SH-SY5Y (cell line): ENCODE measurements around the gene AKAP7.

ENCODE experiments used
- GATA2 ChIP-seq: IDR thresholded peaks from 2 replicates; pipeline ENCODE4 v1.6.1; 2011; ENCODE audit warnings: mild to moderate bottlenecking, low read depth, low read length
- GATA3 ChIP-seq: IDR thresholded peaks from 2 replicates; pipeline ENCODE4 v1.6.1; 2011; ENCODE audit warnings: low read depth, mild to moderate bottlenecking, low read length, moderate library complexity

GRCh38 chr6:131226459-131227157 is 91.3 kb downstream of the AKAP7 start:
- no peak for TF ChIP-seq GATA2
- TF ChIP-seq GATA3: no peak
